ENCODE measurements around the gene PSMD13. TPM values are rescaled to one million over a fixed set of nuclear protein-coding genes. Genes with fewer than 3 reads are reported as not detected.
A peak's percentile ranks its signal among the peaks of the same experiment; 100 is the strongest.

PSMD13 gene
- total RNA-seq, 2 donors from 2014 or later: 75.3 to 80.3 TPM

DNA sequence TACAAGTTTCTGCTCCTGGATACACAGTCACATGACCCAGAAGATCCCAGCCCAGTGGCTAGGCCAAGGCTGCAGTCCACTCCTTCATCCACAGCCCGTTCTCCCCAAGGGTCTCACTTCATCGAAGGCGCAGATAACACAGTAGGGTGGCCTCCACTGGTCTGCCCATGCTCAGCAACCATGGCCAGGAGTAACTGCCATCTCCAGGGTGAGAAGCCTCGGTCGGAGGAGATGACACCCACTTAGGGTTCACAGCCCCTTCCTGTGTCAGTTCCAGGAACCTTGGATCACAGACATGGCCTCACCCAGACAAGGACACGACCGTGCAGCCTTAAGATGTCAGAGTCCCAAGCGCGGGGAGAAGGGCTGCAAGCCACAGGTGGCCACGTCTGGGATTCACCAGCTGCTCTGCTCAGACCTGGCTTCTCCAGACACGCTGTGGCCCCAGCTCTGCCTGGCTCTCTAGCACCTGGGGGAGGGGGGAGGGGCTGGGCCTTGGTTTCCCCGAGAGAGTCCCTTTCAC lies 32.1 kb upstream of the PSMD13 start:
- DNase-seq (ENCODE audit: low spot score): peak; percentile 55

DNA sequence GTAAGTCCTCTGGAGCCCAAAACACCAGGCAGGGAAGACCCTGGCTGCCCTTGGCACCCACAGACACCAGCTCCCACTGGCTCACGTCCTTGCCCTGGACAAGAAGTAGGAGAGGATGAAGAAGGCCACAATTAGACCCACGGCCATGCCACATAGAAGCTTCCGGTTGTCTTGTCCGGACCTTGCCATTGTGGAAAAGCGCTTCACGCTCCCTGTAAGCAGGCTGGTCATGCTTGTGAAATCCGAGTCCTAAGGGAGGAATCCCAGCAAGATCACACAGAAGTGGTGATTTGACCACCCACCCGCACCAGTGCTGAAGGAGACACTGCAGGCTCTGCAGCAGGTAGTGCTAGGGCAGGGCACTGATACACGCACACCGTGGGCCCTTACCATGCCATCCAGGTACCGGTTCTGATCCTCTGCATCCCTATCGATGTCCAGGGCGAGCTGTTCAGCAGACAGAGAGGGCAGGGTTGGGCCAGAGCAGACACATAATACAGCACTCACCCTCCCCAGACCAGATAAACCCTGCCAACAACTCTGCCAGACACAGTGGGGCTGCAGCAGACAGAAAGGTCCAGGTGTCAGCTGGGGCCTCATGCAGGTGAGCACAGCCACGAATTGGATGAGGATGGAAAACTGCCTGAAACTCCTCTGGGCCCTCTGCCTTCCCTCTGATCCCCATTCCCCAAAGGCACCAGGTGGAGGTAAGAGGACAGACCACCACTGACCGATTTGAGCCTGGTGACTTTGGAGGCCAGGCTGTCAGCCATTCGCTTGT lies 31.4 kb upstream of the PSMD13 start:
- TF ChIP-seq, protein P1, sequence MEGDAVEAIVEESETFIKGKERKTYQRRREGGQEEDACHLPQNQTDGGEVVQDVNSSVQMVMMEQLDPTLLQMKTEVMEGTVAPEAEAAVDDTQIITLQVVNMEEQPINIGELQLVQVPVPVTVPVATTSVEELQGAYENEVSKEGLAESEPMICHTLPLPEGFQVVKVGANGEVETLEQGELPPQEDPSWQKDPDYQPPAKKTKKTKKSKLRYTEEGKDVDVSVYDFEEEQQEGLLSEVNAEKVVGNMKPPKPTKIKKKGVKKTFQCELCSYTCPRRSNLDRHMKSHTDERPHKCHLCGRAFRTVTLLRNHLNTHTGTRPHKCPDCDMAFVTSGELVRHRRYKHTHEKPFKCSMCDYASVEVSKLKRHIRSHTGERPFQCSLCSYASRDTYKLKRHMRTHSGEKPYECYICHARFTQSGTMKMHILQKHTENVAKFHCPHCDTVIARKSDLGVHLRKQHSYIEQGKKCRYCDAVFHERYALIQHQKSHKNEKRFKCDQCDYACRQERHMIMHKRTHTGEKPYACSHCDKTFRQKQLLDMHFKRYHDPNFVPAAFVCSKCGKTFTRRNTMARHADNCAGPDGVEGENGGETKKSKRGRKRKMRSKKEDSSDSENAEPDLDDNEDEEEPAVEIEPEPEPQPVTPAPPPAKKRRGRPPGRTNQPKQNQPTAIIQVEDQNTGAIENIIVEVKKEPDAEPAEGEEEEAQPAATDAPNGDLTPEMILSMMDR (IDR thresholded peaks at IDR 0.05): no peak
- H3K36me3 ChIP-seq: peaks cover 49% of the 10 kb centered on the region
- peak overlapping the region; percentile 95 to 99 for H3K27ac ChIP-seq
- no peaks in the 10 kb centered on the region for H3K27me3 ChIP-seq
- H3K4me3 ChIP-seq: peak overlapping the region in 1 of 2 donors; percentile 98
- peak; percentile 54 for DNase-seq (ENCODE audit: low spot score)
- peaks cover 0 to 56% of the 10 kb centered on the region in 2 donors for H3K4me1 ChIP-seq
- H3K9me3 ChIP-seq: no peaks in the 10 kb centered on the region

More for the DNA sequence above, 32.1 kb upstream of the PSMD13 start:
- no peaks in the 10 kb centered on the region for H3K9me3 ChIP-seq
- H3K4me1 ChIP-seq: peaks cover 0 to 48% of the 10 kb centered on the region in 2 donors
- TF ChIP-seq, protein P1 (IDR thresholded peaks at IDR 0.05): no peak
- peaks cover 41% of the 10 kb centered on the region for H3K36me3 ChIP-seq
- H3K4me3 ChIP-seq: no peak overlapping the region
- no peaks in the 10 kb centered on the region for H3K27me3 ChIP-seq
- H3K27ac ChIP-seq: no peak overlapping the region

DNA sequence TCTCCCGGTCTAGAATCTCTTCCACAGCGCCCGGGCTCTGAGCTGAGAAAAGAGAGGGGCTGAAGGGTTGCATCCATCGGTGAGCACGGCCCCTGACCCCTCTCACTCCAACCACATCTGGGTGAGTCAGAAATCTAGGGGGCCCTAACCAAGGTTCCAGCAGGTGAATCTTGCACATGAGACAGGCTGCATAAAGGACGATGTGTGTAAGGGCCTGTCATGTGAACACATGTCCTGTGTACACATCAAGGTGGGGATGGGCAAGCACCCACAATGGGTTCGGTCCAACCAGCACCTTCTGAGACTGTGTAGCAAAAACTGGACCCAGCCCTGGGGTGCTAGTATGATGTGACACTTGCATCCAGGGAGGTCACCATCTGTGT lies 30.8 kb upstream of the PSMD13 start:
- H3K27ac ChIP-seq: peak overlapping the region; percentile 95 to 99
- no peaks in the 10 kb centered on the region for H3K9me3 ChIP-seq
- TF ChIP-seq, protein P1 (IDR thresholded peaks at IDR 0.05): no peak
- peaks cover 50% of the 10 kb centered on the region for H3K36me3 ChIP-seq
- H3K4me3 ChIP-seq: peak overlapping the region; percentile 95 to 98
- DNase-seq (ENCODE audit: low spot score): no peak
- peaks cover 0 to 62% of the 10 kb centered on the region in 2 donors for H3K4me1 ChIP-seq
- H3K27me3 ChIP-seq: no peaks in the 10 kb centered on the region

DNA sequence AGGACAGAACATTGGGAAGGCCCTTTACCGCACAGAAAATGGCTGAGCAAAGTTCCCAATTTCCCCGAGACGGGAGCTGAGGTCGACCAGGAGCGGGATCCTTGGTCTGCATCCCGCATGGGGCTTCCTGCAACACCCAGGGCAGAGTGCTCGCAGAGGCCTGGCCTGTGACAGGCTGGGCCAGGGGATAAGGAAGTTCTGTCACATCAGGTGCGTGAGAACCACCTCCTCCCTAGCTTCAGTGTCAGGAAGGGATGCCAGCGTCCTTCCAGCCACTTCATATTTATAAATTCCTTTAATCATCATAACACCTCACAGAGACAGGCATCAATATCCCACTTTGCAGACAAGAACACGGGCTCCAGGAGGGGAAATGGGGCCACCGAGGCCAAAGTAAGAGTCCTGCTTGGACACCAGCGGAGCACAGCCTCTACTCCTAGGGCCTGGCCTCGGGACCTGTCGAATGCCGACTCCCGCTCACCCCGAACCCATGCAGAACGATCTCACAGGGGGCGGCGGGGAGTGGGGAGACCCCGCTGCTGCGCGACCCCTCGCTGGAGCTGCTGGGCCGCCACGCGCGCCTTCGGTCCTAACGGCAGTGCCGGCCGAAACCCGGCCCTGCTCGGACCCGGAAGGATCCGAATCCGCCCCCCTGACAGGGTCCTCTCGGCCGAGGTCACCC lies 30.1 kb upstream of the PSMD13 start:
- TF ChIP-seq, protein P1 (IDR thresholded peaks at IDR 0.05): no peak
- peaks cover 0 to 63% of the 10 kb centered on the region in 2 donors for H3K4me1 ChIP-seq
- DNase-seq (ENCODE audit: low spot score): peak; percentile 59
- H3K4me3 ChIP-seq: peak overlapping the region; percentile 95 to 98
- H3K36me3 ChIP-seq: peaks cover 51% of the 10 kb centered on the region
- H3K27me3 ChIP-seq: no peaks in the 10 kb centered on the region
- peak overlapping the region; percentile 95 to 99 for H3K27ac ChIP-seq
- H3K9me3 ChIP-seq: no peaks in the 10 kb centered on the region

DNA sequence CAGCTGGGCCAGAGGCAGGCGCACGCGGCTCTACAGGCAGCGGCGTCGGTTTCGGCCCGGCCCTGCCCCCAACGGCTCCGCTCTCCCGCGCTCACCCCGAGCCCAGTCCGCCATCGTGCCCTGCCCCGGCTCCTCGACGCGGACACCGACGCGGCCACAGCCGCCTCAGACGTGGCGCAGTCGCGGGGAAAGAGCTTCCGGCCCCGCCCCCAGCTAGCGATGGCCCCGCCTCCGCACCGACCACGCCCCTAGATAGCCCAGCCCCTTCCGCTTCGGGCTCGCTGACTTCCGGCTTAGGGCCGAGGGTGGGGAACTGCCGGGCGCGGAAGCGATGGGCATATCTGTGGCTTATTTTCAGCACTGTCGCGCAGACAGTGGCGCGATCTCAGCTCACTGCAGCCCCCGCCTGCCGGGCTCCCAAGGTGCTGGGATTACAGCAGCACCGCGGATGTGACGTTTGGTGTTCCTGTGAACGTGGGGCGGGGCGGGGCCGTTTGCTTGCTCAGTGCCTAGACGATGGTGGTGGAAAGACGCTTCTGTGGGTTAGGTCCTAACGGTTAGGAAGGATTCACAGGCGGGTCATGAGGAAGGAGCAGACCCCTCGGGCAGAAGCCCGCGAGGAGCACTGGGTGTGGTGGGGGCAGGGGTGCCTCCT lies 29.4 kb upstream of the PSMD13 start, which contains the start of the genes BET1L and RIC8A:
BET1L (minus strand) TSS at position 192 of the 655 bp plus-strand sequence; CDS start at position 114, 78 bp downstream.
RIC8A (plus strand) TSS at position 501 of the 655 bp plus-strand sequence. CDS start 1,147 bp downstream, outside the sequence.
- peaks cover 58% of the 10 kb centered on the region for H3K36me3 ChIP-seq
- H3K4me1 ChIP-seq: peaks cover 0 to 63% of the 10 kb centered on the region in 2 donors

More for the DNA sequence above, 29.4 kb upstream of the PSMD13 start, which contains the start of the genes BET1L and RIC8A:
- no peaks in the 10 kb centered on the region for H3K9me3 ChIP-seq
- no peaks in the 10 kb centered on the region for H3K27me3 ChIP-seq
- TF ChIP-seq, protein P1 (IDR thresholded peaks at IDR 0.05): no peak
- peak within 1 kb of the TSS; percentile 95 to 98 for H3K4me3 ChIP-seq
- H3K27ac ChIP-seq: peak within 1 kb of the TSS; percentile 95 to 99
- DNase-seq (ENCODE audit: low spot score): peak; percentile 97

All from right atrium auricular region (tissue), 2 donors.